ENCODE data around the gene SLC16A8.

GRCh38 chr22:38077096-38077495, 6.9 kb downstream of the SLC16A8 start:
- TF ChIP-seq, protein P1, sequence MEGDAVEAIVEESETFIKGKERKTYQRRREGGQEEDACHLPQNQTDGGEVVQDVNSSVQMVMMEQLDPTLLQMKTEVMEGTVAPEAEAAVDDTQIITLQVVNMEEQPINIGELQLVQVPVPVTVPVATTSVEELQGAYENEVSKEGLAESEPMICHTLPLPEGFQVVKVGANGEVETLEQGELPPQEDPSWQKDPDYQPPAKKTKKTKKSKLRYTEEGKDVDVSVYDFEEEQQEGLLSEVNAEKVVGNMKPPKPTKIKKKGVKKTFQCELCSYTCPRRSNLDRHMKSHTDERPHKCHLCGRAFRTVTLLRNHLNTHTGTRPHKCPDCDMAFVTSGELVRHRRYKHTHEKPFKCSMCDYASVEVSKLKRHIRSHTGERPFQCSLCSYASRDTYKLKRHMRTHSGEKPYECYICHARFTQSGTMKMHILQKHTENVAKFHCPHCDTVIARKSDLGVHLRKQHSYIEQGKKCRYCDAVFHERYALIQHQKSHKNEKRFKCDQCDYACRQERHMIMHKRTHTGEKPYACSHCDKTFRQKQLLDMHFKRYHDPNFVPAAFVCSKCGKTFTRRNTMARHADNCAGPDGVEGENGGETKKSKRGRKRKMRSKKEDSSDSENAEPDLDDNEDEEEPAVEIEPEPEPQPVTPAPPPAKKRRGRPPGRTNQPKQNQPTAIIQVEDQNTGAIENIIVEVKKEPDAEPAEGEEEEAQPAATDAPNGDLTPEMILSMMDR (conservative IDR thresholded peaks at IDR 0.05; ENCODE audit: low read depth in 2 of 2), result no peak
- TF ChIP-seq EZH2 (IDR thresholded peaks at IDR 0.05; ENCODE audit: low read depth, unreplicated experiment) (no peak), CREB1 (CRISPR knock-in tag; IDR thresholded peaks at IDR 0.05; ENCODE audit: low read depth) (no peak), POLR2AphosphoS5 (IDR thresholded peaks at IDR 0.05; ENCODE audit: low read depth) (no peak), ZNF114 (CRISPR knock-in tag; IDR thresholded peaks at IDR 0.05) (no peak), EZH2phosphoT487 (IDR thresholded peaks at IDR 0.05; ENCODE audit: unreplicated experiment) (no peak)
- TF ChIP-seq, protein P2, sequence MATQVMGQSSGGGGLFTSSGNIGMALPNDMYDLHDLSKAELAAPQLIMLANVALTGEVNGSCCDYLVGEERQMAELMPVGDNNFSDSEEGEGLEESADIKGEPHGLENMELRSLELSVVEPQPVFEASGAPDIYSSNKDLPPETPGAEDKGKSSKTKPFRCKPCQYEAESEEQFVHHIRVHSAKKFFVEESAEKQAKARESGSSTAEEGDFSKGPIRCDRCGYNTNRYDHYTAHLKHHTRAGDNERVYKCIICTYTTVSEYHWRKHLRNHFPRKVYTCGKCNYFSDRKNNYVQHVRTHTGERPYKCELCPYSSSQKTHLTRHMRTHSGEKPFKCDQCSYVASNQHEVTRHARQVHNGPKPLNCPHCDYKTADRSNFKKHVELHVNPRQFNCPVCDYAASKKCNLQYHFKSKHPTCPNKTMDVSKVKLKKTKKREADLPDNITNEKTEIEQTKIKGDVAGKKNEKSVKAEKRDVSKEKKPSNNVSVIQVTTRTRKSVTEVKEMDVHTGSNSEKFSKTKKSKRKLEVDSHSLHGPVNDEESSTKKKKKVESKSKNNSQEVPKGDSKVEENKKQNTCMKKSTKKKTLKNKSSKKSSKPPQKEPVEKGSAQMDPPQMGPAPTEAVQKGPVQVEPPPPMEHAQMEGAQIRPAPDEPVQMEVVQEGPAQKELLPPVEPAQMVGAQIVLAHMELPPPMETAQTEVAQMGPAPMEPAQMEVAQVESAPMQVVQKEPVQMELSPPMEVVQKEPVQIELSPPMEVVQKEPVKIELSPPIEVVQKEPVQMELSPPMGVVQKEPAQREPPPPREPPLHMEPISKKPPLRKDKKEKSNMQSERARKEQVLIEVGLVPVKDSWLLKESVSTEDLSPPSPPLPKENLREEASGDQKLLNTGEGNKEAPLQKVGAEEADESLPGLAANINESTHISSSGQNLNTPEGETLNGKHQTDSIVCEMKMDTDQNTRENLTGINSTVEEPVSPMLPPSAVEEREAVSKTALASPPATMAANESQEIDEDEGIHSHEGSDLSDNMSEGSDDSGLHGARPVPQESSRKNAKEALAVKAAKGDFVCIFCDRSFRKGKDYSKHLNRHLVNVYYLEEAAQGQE (IDR thresholded peaks at IDR 0.05; ENCODE audit: unreplicated experiment), result no peak
- TF ChIP-seq, protein P3, sequence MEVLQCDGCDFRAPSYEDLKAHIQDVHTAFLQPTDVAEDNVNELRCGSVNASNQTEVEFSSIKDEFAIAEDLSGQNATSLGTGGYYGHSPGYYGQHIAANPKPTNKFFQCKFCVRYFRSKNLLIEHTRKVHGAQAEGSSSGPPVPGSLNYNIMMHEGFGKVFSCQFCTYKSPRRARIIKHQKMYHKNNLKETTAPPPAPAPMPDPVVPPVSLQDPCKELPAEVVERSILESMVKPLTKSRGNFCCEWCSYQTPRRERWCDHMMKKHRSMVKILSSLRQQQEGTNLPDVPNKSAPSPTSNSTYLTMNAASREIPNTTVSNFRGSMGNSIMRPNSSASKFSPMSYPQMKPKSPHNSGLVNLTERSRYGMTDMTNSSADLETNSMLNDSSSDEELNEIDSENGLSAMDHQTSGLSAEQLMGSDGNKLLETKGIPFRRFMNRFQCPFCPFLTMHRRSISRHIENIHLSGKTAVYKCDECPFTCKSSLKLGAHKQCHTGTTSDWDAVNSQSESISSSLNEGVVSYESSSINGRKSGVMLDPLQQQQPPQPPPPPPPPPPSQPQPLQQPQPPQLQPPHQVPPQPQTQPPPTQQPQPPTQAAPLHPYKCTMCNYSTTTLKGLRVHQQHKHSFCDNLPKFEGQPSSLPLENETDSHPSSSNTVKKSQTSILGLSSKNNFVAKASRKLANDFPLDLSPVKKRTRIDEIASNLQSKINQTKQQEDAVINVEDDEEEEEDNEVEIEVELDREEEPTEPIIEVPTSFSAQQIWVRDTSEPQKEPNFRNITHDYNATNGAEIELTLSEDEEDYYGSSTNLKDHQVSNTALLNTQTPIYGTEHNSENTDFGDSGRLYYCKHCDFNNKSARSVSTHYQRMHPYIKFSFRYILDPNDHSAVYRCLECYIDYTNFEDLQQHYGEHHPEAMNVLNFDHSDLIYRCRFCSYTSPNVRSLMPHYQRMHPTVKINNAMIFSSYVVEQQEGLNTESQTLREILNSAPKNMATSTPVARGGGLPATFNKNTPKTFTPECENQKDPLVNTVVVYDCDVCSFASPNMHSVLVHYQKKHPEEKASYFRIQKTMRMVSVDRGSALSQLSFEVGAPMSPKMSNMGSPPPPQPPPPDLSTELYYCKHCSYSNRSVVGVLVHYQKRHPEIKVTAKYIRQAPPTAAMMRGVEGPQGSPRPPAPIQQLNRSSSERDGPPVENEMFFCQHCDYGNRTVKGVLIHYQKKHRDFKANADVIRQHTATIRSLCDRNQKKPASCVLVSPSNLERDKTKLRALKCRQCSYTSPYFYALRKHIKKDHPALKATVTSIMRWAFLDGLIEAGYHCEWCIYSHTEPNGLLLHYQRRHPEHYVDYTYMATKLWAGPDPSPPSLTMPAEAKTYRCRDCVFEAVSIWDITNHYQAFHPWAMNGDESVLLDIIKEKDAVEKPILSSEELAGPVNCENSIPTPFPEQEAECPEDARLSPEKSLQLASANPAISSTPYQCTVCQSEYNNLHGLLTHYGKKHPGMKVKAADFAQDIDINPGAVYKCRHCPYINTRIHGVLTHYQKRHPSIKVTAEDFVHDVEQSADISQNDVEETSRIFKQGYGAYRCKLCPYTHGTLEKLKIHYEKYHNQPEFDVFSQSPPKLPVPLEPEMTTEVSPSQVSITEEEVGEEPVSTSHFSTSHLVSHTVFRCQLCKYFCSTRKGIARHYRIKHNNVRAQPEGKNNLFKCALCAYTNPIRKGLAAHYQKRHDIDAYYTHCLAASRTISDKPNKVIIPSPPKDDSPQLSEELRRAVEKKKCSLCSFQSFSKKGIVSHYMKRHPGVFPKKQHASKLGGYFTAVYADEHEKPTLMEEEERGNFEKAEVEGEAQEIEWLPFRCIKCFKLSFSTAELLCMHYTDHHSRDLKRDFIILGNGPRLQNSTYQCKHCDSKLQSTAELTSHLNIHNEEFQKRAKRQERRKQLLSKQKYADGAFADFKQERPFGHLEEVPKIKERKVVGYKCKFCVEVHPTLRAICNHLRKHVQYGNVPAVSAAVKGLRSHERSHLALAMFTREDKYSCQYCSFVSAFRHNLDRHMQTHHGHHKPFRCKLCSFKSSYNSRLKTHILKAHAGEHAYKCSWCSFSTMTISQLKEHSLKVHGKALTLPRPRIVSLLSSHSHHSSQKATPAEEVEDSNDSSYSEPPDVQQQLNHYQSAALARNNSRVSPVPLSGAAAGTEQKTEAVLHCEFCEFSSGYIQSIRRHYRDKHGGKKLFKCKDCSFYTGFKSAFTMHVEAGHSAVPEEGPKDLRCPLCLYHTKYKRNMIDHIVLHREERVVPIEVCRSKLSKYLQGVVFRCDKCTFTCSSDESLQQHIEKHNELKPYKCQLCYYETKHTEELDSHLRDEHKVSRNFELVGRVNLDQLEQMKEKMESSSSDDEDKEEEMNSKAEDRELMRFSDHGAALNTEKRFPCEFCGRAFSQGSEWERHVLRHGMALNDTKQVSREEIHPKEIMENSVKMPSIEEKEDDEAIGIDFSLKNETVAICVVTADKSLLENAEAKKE (CRISPR knock-in tag; IDR thresholded peaks at IDR 0.05), result no peak
